GM12878 (cell line): Measurements from ENCODE around the gene RAF1.

ENCODE experiments used
- CEBPZ ChIP-seq: fragments of 150-350 bp; IDR thresholded peaks from 2 replicates; pipeline ENCODE4 v1.6.1; 2016; ENCODE audit warnings: low read depth, low read length
- CTCF ChIP-seq, 3 experiments: IDR thresholded peaks in 2 of 3; conservative IDR thresholded peaks in 1 of 3; 2 replicates each; pipeline ENCODE4 v1.5.1; 2011; ENCODE audit warnings: low read depth in 3 of 3, low read length in 3 of 3, mild to moderate bottlenecking in 3 of 3, control low read depth in 2 of 3, moderate library complexity in 2 of 3, inconsistent platforms in 1 of 3, mixed read lengths in 1 of 3; ENCODE audit not compliant: control insufficient read depth in 2 of 3, insufficient read depth in 1 of 3; ENCODE audit errors: extremely low read depth in 1 of 3
- GABPA ChIP-seq: IDR thresholded peaks from 2 replicates; pipeline ENCODE4 v1.6.1; 2014; ENCODE audit warnings: antibody characterized with exemption, low read depth, mild to moderate bottlenecking, inconsistent platforms
- TAF1 ChIP-seq: IDR thresholded peaks from 2 replicates; pipeline ENCODE4 v1.6.1; 2011; ENCODE audit warnings: mild to moderate bottlenecking, low read depth, low read length, borderline replicate concordance
- TF ChIP-seq, protein P1 (sequence below): fragments of 450-650 bp; IDR thresholded peaks from 2 replicates; pipeline ENCODE4 v1.6.1; 2018; ENCODE audit warnings: mild to moderate bottlenecking, low read depth, moderate library complexity; ENCODE audit not compliant: partially characterized antibody

GRCh38 chr3:12653747-12654146 lies 10.2 kb downstream of the RAF1 start:
- TF ChIP-seq GABPA (no peak), CTCF (IDR thresholded peaks at IDR 0.05 in 2 of 3, conservative IDR thresholded peaks at IDR 0.05 in 1 of 3; ENCODE audit: control insufficient read depth in 2 of 3, extremely low read depth in 1 of 3, insufficient read depth in 1 of 3, low read depth in 3 of 3, low read length in 3 of 3) (no peak), CEBPZ (no peak), TAF1 (no peak)
- TF ChIP-seq, protein P1, sequence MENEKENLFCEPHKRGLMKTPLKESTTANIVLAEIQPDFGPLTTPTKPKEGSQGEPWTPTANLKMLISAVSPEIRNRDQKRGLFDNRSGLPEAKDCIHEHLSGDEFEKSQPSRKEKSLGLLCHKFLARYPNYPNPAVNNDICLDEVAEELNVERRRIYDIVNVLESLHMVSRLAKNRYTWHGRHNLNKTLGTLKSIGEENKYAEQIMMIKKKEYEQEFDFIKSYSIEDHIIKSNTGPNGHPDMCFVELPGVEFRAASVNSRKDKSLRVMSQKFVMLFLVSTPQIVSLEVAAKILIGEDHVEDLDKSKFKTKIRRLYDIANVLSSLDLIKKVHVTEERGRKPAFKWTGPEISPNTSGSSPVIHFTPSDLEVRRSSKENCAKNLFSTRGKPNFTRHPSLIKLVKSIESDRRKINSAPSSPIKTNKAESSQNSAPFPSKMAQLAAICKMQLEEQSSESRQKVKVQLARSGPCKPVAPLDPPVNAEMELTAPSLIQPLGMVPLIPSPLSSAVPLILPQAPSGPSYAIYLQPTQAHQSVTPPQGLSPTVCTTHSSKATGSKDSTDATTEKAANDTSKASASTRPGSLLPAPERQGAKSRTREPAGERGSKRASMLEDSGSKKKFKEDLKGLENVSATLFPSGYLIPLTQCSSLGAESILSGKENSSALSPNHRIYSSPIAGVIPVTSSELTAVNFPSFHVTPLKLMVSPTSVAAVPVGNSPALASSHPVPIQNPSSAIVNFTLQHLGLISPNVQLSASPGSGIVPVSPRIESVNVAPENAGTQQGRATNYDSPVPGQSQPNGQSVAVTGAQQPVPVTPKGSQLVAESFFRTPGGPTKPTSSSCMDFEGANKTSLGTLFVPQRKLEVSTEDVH, result no peak
